Measurements from ENCODE around the gene TREML1.

Gene TREML1

GRCh38 chr6:41150671-41151070 is 3.5 kb downstream of the TREML1 start:
- H3K4me3 ChIP-seq (ENCODE audit: low read depth, low read length), result no peak overlapping the region
- no peak for TF ChIP-seq CTCF (IDR thresholded peaks at IDR 0.05; ENCODE audit: borderline replicate concordance, insufficient read depth, low read depth, low read length)

GRCh38 chr6:41147917-41148316 is 6.2 kb downstream of the TREML1 start:
- TF ChIP-seq CTCF (IDR thresholded peaks at IDR 0.05; ENCODE audit: borderline replicate concordance, insufficient read depth, low read depth, low read length), result no peak

GRCh38 chr6:41136911-41137310 is 17.2 kb downstream of the TREML1 start:
- no peak overlapping the region for H3K4me3 ChIP-seq (ENCODE audit: low read depth, low read length)
- no peak for TF ChIP-seq CTCF (IDR thresholded peaks at IDR 0.05; ENCODE audit: borderline replicate concordance, insufficient read depth, low read depth, low read length)

More at GRCh38 chr6:41147917-41148316, 6.2 kb downstream of the TREML1 start:
- no peak overlapping the region for H3K4me3 ChIP-seq (ENCODE audit: low read depth, low read length)

GRCh38 chr6:41135062-41135832 is 18.9 kb downstream of the TREML1 start:
- TF ChIP-seq CTCF (IDR thresholded peaks at IDR 0.05; ENCODE audit: borderline replicate concordance, insufficient read depth, low read depth, low read length), result no peak
- no peak overlapping the region for H3K4me3 ChIP-seq (ENCODE audit: low read depth, low read length)

GRCh38 chr6:41132254-41132653 is 21.9 kb downstream of the TREML1 start:
- TF ChIP-seq CTCF (IDR thresholded peaks at IDR 0.05; ENCODE audit: borderline replicate concordance, insufficient read depth, low read depth, low read length), result no peak
- no peak overlapping the region for H3K4me3 ChIP-seq (ENCODE audit: low read depth, low read length)

GRCh38 chr6:41125282-41125681 is 28.9 kb downstream of the TREML1 start:
- H3K4me3 ChIP-seq (ENCODE audit: low read depth, low read length), result no peak overlapping the region
- TF ChIP-seq CTCF (IDR thresholded peaks at IDR 0.05; ENCODE audit: borderline replicate concordance, insufficient read depth, low read depth, low read length), result no peak

- no peak for TF ChIP-seq CTCF (IDR thresholded peaks at IDR 0.05; ENCODE audit: borderline replicate concordance, insufficient read depth, low read depth, low read length)
- no peak overlapping the region for H3K4me3 ChIP-seq (ENCODE audit: low read depth, low read length)
These were observed 31.2 kb downstream of the TREML1 start for GRCh38 chr6:41122918-41123317.

Measured in GM12875 (cell line).